ENCODE measurements around the gene MAL.

MAL gene

DNA sequence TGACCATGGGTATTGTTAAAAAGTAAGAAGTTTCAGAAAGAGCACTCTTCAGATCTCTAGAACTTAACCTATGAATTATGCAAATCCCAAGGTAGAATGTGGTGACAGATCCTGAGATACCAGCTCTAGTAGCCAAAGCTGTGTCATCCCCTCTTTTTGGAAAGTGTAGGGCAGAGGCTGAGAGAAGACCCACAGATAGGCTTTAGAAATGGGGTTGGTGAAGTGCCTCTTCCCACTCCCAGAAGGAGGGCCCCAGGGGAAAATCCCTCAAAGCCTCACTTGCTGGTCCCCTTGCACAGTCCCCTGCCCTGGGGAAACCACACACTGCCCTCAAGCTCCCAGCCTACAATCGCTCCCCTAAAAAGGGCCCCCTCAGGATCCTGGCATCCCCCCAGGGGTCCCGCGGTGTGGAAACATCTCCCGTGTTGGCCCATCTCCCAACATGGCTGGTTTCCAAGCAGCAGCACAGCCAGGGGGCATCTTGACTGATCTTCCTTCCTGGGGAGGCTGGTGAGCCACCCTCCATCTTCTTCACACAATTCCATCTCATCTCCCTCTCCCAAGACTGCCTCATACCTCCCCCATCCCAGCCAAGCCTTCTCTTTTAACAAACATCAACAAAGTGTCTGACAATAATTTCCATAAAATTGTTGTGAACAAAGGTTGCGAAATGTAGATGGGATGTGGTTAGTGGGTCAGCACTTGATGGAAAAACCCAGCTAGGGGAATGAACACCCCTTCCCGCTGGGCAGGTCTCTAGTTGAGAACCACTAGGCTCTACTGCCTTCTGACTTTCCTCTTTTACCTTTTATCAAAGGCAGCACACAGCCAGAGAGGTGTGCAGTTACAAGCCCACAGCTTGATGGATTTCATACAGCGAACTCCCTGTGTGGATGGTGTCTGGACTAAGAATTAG, 25.1 kb downstream of the MAL start:
- DNase-seq = no peak

DNA sequence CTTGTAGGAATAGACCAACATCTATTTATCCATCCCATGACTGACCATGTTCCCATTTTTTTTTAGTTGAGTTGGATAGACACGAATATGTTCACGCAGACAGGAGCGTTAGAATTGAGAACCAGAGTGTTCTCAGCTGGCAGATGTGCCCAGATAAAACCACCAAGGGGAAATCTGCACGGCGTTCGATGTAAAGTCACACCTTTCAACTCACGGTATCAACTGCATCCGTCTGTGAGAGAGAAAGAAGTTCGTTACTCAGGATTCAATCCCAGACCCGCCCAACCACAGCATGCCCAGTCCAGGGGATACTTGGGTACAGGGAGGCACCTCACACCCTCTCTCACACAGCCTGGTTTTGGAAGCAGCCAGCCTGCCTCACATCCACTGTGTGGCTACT, 26.1 kb downstream of the MAL start:
- no peak for DNase-seq

DNA sequence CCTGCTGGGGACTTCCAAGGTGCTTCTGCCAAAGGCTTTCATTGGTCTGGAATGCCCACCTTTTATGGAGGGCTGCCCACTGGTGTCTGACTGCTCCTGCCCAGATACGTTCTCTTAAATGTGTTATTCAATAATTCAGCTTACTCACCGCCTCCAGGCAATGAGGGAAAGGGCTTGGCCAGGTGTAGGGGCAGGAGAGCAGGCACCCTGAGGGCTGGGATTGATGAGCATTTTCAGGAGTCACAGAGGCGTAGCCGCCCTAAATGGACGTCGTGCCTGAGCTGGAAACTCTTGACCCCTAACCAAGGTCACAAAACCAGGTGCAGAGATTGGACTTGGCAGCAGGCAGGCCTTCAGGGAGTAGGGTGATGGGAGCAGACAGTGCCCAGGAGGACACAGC, 26.8 kb downstream of the MAL start:
- no peak for DNase-seq

DNA sequence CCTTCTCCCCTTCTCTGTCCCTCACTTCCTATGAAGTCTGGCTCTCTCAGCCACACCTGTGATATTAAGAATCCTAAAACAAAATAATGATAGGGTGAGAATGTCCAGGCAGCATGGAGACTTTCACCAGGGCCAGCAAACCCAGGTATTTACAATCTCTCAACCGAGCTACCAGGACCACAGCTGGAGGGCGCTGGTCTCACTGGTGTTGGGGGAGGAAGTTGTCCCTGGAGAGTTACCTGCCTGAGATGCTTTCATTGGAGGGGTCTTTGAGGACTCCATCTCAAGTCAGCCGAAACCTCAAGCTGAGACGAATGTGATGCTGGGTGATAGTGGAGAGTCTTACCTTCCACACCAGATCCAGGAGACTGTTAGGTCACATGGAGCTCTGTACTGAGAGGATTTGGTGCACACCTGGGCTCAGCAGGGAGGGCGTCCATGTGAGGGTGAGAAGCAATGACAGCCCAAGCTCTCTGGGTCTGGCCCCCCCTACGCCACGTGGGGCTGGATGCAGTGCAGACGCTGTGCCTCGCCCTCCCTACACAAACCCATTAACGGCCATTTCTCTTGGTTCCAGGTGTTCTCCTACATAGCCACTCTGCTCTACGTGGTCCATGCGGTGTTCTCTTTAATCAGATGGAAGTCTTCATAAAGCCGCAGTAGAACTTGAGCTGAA, 27.4 kb downstream of the MAL start:
- DNase-seq = no peak

DNA sequence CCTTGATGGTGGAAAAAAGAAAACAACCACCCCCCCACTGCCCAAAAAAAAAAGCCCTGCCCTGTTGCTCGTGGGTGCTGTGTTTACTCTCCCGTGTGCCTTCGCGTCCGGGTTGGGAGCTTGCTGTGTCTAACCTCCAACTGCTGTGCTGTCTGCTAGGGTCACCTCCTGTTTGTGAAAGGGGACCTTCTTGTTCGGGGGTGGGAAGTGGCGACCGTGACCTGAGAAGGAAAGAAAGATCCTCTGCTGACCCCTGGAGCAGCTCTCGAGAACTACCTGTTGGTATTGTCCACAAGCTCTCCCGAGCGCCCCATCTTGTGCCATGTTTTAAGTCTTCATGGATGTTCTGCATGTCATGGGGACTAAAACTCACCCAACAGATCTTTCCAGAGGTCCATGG, 28.0 kb downstream of the MAL start:
- DNase-seq = no peak

DNA sequence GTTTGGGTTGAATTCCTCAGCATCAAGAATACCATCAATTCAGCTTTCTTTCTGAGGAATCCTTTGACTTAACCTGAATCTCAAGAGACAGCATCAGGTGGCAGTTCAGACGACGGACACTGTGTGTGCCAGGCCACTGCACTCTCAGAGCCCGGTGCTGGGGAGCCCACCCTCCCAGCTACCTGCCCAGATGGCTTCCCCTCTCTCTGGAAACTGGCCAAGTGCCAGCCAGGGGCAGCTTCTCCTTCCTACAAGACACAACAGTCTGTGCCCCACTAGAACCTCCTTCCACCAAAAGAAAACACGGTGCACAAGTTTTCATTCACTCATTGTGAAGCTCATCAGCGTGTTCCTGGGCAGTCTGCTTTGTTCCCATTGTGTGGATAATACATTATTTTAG, 28.5 kb downstream of the MAL start:
- no peak for DNase-seq

DNA sequence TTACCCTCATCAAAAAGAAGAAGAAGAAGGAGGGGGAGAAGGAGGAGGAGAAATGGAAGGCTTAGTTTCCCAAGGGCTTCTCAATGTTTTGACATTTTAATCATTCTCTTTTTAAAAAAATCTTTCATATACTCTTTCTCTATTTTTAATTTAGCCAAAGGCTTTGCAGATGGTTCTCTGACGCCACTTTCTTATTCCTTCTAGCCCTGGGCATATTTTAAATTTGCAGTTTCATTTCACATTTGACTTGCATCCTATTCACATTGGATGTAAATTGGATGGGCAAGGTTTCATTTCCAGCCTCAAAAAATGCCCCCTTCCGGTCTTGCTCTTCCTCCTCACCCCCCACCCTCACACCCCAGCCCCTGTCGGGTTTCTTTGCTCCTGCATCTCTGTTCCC, 29.8 kb downstream of the MAL start:
- no peak for DNase-seq

DNA sequence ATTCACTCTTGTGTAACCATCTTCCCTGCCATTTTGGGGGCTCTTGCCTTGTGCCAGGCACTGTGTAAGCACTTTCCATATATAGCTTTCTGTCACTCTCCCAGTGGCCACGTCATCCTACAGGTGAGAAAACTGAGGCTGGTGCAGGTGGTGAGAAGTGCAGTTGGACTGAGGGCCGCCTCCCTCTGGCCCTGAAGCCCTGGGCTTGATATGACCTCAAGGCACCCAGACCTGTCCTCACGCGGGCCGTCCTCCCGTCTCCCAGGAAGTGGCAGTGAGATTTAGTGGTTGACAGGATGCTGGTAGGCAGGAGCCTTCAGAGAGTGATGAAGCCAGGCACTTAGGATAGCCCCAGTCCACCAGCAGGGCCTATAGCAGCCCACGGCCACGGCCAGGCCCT, 30.5 kb downstream of the MAL start:
- no peak for DNase-seq

DNA sequence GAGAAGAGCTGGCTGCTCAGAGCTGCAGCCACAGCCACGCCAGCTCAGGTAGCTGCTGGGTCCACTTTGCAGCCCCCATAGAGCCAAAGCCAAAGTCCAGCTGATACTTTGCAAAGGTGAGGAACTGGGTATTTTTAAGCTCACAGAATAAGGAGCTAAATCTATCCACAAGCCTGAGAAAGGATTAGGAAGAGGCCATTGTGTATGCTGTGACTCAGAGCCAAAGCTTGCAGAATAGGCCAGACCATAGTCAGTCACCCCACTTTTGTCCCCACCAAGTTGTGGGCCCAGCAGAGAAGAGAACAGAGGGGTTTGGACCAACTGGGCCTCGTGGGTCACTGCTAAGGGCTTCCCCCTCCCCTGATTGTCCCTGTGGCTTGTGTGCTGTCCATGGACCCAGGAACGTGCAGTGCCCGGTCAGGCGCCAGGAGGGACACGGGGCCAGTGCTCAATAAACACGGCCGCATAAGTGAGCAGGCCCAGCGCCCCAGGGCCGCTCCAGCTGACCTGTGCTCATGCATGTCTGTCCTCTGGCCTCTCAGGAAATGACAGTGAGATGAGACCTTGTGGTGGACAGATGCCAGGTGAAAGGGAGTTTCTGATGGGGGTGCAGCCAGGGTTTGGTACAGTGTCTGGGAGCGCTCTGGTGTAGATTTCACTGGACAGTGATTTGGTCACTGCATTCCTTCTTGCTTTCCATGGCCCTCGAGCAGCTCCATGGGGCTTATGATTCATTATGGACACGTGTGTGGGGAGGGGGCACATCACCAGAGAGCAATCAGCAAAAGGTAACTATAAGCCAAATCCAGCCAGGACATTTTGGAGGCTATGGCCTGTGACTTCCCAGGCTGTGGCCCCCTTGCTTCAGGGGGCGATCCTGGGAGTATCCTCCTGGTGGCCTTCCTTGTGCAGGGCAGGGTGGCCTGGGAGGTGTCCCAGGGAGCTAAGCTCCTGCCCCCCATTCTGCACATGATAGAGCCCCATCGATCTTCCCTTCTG, 31.3 kb downstream of the MAL start:
- DNase-seq = no peak

DNA sequence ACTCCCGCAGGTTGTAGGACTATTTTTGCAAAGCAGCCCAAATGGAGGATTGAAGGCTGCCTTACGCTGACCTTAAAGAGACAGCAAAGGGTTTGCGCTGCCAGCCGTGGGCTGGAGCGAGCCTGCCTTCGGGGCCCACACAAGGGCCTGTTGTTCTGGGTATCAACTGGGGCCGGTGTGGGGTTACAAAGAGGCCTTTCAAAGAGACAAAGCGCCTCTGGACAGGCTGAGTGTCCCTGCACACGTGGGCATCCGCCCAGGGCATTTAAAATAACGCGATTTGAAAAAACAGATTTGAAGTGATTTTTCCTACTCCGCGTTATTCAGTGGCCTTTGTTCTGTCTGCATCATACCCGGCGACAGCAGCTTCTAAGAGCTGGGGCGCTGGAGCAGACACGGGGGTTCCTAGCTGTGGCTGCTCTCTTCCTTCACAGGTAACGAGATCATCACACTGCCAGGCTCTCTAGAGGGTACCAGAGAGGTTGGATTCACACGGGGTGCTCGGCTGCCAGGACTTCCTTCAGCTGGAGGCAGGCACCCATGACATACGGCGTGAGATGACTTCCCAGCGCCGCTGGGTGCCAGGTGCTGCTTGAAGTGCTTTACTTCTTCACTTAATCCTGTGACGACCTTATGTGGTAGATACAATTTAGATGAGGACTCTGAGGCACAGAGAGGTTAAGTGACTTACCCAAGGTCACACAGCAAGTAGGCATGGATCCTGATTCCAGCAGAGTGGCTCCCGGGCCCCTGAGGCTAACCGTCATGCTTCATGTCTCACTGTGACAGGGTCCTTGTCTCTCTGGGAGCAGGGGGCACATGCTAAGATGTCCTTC, 32.2 kb downstream of the MAL start:
- DNase-seq = no peak

DNA sequence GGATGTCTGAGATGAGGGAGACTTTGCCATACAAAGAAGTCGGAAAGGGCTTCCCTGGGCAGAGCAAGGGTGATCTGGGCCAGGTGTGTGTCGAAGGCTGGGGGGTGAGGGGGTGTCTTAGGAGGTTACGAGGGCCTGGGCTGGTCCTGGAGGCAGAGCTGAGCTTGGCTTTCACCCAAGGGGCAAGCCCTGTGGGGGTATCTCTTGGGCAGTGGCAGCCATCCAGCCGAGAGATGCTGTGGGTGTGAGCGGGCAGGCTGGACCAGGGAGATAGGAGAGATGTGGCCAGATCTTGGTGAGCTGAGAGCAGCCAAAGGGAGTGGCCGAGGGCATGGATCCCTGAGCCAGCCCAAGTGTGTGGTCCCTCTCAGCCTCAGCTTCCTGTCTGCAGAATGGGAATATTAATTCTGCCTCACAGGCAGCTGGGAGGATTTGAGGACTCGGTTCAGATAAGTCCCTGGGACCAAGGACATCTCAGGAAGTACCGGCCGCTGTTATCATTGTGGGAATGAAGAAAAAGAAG, 33.0 kb downstream of the MAL start:
- no peak for DNase-seq

DNA sequence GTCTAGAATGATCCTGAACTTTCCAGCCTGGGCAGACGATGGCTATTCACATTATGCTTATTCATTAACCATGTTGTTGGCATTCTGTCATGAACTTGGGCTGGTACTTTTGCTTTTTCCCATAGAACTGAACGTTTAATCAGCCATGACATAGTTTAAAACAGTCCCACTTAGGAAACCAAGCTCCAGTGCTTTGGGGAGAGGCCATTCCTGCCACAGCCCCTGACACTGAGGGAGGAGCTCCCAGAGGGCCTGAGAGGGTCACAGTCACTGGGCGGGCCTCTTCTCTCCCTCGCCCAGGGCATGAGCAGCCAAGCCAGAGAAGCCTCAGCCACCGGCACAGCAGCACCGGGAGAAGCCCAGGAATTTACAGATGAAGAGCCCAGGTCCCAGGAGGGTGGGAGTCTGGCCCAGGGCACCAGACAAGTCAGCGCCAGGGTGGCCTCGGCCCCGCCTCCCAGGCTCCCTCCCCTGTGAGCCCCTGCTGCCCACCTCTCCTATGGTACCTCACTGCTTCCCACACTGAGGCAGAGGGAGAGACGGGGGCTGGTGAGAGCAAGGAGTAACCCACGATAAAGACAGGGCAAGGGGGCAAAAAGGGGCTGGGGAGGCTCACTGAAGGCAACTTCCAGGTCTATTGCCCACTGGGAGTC, 33.6 kb downstream of the MAL start:
- DNase-seq = no peak

DNA sequence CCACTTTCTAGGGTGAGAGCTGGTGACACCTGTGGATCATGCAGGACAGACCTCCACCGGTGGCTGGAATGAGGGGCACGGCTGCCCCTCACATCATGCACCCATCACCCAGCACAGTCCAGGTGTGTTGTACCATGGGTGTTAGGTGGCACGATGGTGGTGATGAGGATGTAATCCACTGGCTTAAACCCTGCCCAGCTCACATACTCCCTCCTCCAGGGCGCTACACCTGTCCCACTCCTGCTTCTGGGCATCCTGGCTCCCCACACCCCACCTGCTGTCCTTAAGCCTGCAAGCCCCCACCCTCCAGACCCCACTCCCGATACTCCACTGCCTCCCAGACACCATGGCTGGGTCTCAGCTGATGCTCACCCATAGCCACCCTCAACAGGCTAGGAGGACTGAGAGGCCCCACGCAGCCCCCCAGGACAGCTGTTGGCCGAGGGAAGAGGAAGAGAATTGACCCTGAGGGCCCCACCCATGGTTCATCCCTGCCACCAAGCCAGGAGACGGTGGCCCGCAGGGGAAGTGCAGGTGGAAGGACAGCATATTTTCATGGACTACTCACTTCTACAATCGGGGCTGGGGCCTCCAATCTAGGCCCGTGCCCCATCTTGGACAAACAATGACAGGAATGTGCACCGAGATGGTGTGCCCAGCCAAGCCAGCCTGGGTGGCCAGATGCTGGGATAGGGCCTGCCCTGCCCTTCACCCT, 34.3 kb downstream of the MAL start:
- no peak for DNase-seq

DNA sequence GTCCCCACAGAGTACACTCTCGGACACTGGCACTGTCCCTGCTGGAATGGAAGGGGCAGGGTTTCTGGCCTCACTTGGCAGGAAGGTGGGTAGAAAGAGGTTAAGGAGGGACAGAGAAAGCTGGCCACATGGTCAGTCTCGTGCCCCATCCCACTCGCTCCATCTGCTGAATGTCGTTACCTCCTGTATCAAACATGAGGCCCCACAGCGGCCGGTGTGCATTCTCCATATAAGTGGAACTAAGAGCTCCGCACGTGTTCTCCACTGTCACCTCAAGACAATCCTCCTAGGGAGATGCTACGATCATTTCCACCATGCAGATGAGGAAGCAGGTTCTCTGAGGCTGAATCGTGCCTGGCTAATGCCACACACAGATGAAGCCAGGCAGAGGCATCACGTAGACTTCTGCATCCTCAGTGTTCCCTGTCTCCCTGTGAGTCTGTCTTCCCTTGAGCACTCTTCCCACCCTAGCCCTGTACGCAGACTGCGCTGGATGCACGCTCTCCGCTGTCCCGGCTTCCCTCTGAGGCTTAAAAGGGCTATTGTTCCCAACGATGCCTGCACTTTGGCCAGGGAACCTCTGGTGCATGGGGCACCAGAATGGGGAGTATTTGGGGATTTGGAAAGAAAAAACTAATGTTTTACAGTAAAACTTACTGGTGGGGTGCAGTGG, 35.1 kb downstream of the MAL start:
- no peak for DNase-seq

DNA sequence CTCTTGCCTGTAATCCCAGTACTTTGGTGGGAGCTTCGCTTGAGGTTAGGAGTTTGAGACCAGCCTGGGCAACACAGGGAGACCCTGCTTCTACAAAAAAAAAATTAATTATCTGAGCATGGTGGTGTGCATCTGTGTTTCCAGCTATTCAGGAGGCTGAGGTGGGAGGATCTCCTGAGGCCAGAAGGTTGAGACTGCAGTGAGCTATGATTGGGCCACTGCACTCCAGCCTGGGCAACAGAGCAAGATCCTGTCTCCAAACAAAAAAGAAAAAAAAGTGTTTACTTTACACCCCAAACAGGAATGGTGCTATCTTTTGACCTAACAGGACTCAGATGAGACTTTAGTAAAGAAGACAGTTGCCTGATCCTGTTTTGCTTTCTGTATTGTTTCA, 35.6 kb downstream of the MAL start:
- DNase-seq = no peak

DNA sequence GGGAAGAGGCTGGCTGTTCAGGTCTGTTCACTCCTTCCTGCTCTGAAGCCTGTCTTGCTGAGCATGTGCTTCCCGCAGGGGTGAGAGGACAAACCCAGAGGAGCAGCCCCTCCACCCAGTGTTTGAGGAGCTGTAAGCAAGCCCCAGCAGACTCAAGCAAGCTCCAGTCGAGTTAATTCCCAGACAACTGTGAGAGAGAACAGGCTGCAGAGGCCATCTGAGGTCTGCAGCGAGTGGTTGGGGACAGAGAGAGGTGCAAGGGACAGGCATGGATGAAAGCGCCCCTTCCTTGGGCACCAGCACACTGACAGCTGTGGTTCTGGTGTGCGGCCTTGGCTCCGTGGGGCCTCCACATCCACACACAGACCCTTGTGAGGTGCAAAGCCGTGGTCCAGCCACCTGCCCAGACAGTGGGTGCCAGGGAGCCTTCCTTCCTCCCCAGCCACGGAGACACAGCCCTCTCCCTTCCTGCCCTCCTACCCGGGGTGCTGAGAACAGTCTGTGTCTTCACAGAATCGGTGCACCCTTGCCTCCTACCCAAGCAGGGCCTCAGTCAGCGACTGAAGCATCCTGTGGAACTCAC, 36.2 kb downstream of the MAL start:
- DNase-seq = no peak

DNA sequence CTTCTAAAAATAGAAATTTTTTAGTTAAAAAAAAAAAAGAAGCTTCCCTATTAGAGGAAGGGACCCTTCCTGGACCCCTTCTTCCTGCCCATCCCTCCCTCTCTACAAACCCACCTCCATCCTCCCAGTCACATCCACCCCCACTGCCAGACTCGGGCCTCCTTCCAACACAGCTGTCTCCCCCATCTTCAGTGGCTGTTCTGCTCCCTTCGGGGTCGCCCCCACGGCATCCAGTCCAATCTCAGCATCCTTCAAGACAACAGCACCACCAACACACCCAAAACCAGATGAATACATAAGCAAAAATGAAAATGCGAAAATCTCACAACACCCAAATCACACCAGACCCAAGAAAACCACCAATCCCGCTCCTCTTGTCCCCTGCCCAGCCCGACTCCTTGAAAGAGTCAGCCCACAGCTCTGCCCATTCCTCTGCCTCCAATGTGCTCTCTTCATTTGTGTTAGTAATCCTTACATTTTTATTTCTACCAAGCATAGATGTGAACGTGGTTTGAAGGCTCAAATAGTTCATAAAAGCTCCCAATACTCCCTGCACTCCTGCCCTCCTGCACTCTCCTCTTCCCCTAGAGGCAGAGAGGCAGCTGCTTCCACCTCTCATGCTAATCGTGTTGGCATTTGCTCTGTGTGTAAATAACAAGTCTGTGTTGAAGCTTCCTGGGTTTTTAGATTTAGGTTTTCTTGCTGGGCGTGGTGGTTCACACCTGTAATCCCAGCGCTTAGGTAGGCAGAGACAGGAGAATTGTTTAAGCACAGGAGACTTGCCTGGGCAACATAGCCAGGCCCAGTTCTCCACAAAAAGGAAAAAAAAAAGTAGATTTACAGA, 37.0 kb downstream of the MAL start:
- DNase-seq = no peak

DNA sequence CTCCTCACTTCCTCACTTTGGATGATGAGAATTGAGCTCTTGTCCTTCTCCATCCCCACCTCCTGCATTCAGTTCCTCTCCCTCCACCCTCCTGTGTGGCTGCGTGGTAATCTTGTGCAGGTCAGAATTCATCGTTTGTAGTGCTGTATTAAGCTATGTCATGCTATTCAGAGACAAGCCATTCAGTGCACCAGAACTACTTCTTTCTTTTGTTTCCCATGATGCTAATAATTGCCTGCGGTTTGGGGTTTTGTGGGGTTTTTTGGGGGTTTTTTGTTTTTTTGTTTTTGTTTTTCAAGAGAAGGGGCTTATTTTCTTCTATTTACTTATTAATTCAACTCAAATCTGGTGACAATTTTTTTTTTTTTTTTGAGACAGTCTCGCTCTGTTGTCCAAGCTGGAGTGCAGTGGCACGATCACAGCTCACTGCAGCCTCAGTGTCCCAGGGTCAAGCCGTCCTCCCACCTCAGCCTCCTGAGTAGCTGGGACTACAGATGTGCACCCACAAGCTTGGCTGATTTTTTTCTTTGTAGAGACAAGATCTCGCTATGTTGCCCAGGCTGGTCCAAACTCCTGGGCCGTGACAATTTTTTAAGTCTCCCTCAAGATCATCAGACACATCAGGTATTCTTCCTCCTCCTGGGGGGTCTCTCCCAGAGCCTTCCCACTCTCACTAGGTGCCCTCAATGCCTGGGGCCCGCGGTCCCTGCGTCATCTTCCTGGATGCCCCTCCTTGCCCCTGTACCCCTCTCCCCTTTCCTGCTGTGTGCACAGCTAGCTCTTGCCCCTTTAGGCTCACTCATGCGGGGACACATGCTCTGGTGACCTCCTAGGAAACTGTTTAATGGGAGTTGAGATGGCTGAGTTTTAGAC, 37.8 kb downstream of the MAL start:
- DNase-seq = no peak

Measured in activated T-cell treated with anti-CD3 and anti-CD28 coated beads for 4 hours (primary cell).